GM23338 (cell line): ENCODE measurements around the gene GRHPR. TPM values are rescaled to one million over a fixed set of nuclear protein-coding genes. Genes with fewer than 3 reads are reported as not detected.

Source experiments
- ATAC-seq: fragments of 200-7000 bp; cut with Tn5 transposase; 3 replicates; pipeline ENCODE4 v1.9.1; 2020
- DNase-seq: peaks from one replicate; pipeline ENCODE4 v3.0.0-alpha.2; 2015; ENCODE audit warnings: low spot score
- H2AFZ ChIP-seq: fragments of 200-600 bp; sonication (generic); 2 replicates; pipeline ENCODE4 v1.8.0; 2016; ENCODE audit warnings: antibody characterized with exemption, mild to moderate bottlenecking, moderate library complexity
- H3F3A ChIP-seq: fragments of 200-600 bp; sonication (generic); replicated peaks from 2 replicates; pipeline ENCODE4 v1.8.0; 2017; ENCODE audit warnings: antibody characterized with exemption, mixed run types, low read depth
- H3K27ac ChIP-seq: fragments of 200-600 bp; sonication (generic); 2 replicates; pipeline ENCODE4 v1.6.1; 2016; ENCODE audit warnings: low read depth
- H3K27me3 ChIP-seq: fragments of 200-600 bp; sonication (generic); 2 replicates; pipeline ENCODE4 v1.8.0; 2016; ENCODE audit warnings: mild to moderate bottlenecking, mixed run types, moderate library complexity; ENCODE audit not compliant: insufficient read depth
- H3K36me3 ChIP-seq: fragments of 200-600 bp; sonication (generic); 2 replicates; pipeline ENCODE4 v1.8.0; 2016; ENCODE audit warnings: mild to moderate bottlenecking; ENCODE audit not compliant: insufficient read depth
- H3K4me1 ChIP-seq: fragments of 200-600 bp; sonication (generic); 2 replicates; pipeline ENCODE4 v1.8.0; 2016; ENCODE audit warnings: mild to moderate bottlenecking, moderate library complexity; ENCODE audit not compliant: insufficient read depth
- H3K4me2 ChIP-seq: fragments of 200-600 bp; sonication (generic); 2 replicates; pipeline ENCODE4 v1.7.1; 2017; ENCODE audit warnings: mixed run types
- H3K4me3 ChIP-seq: fragments of 200-600 bp; sonication (generic); 2 replicates; pipeline ENCODE4 v1.6.1; 2016; ENCODE audit warnings: mixed run types
- H3K79me2 ChIP-seq: fragments of 200-600 bp; sonication (generic); replicated peaks from 2 replicates; pipeline ENCODE4 v1.8.0; 2017; ENCODE audit warnings: mild to moderate bottlenecking; ENCODE audit not compliant: insufficient read depth
- H3K9me2 ChIP-seq: fragments of 200-600 bp; sonication (generic); 2 replicates; pipeline ENCODE4 v1.8.0; 2017; ENCODE audit not compliant: insufficient read depth
- H4K20me1 ChIP-seq: fragments of 200-600 bp; sonication (generic); replicated peaks from 2 replicates; pipeline ENCODE4 v1.8.0; 2017; ENCODE audit warnings: mild to moderate bottlenecking; ENCODE audit not compliant: insufficient read depth
- H3K27ac Mint-ChIP-seq: 2 replicates; pipeline ENCODE4 v1.8.0; 2020; ENCODE audit warnings: inconsistent platforms, mild to moderate bottlenecking, moderate library complexity, mixed read lengths
- H3K27me3 Mint-ChIP-seq: 3 replicates; pipeline ENCODE4 v1.8.0; 2022; ENCODE audit warnings: low read depth, mild to moderate bottlenecking, moderate library complexity, mixed read lengths, inconsistent platforms; ENCODE audit not compliant: insufficient read depth, poor library complexity
- H3K36me3 Mint-ChIP-seq: 3 replicates; pipeline ENCODE4 v1.8.0; 2021; ENCODE audit warnings: low read depth, mild to moderate bottlenecking, inconsistent platforms, moderate library complexity, mixed read lengths
- H3K4me1 Mint-ChIP-seq: 3 replicates; pipeline ENCODE4 v1.8.0; 2020; ENCODE audit warnings: mild to moderate bottlenecking, inconsistent platforms, mixed read lengths
- H3K4me3 Mint-ChIP-seq: 3 replicates; pipeline ENCODE4 v1.8.0; 2021; ENCODE audit warnings: moderate library complexity, mild to moderate bottlenecking, inconsistent platforms, mixed read lengths
- H3K9me3 Mint-ChIP-seq: 3 replicates; pipeline ENCODE4 v1.8.0; 2020; ENCODE audit warnings: moderate library complexity, mild to moderate bottlenecking, inconsistent platforms, mixed read lengths
- CREB1 ChIP-seq: fragments of 250-450 bp; sonication (Bioruptor Pico); IDR thresholded peaks from 2 replicates; pipeline ENCODE4 v1.5.0; 2020; ENCODE audit warnings: low read depth, mild to moderate bottlenecking, moderate library complexity
- EZH2phosphoT487 ChIP-seq: fragments of 200-600 bp; sonication (generic); IDR thresholded peaks from one replicate; pipeline ENCODE4 v1.8.1; 2018; ENCODE audit warnings: antibody characterized with exemption; ENCODE audit not compliant: unreplicated experiment
- NANOG ChIP-seq: IDR thresholded peaks from 2 replicates; pipeline ENCODE4 v1.6.1; 2016; ENCODE audit warnings: antibody characterized with exemption, borderline replicate concordance
- POLR2AphosphoS5 ChIP-seq: IDR thresholded peaks from 2 replicates; pipeline ENCODE4 v1.6.1; 2016; ENCODE audit warnings: antibody characterized with exemption, low read depth
- STAT1 ChIP-seq: IDR thresholded peaks from one replicate; pipeline ENCODE4 v1.6.1; 2016; ENCODE audit warnings: antibody characterized with exemption; ENCODE audit not compliant: unreplicated experiment
- ZNF331 ChIP-seq: fragments of 250-450 bp; sonication (Bioruptor Pico); IDR thresholded peaks from 2 replicates; pipeline ENCODE4 v1.5.0; 2020; ENCODE audit warnings: low read depth, mild to moderate bottlenecking, moderate library complexity
- polyA plus RNA-seq: library from polyadenylated mRNA; unstranded; fragments of >200 nt; fragmentation: Nextera tagmentation; extraction: Ambion mirVana; gene quantifications from 2 replicates; pipeline ENCODE4 v1.2.1, GENCODE V29; 2016
- total RNA-seq: library from RNA; depleted of rRNA; stranded (reverse); fragments of >200 nt; shearing (Covaris generic); gene quantifications from 2 replicates; pipeline ENCODE4 v1.2.3, GENCODE V29; 2014
- TF ChIP-seq, protein P1 (sequence below): fragments of 250-450 bp; sonication (Bioruptor Pico); IDR thresholded peaks from 2 replicates; pipeline ENCODE4 v1.5.0; 2020; ENCODE audit warnings: mild to moderate bottlenecking, moderate library complexity
- TF ChIP-seq, protein P2 (sequence below), 2 experiments: fragments of 200-600 bp in 1 of 2; sonication (generic) in 1 of 2; conservative IDR thresholded peaks; 2 replicates each; pipeline versions ENCODE4 v1.5.1 to v1.6.1; 2016 to 2017; ENCODE audit warnings: antibody characterized with exemption in 2 of 2, low read depth in 2 of 2, mild to moderate bottlenecking in 2 of 2, moderate library complexity in 1 of 2

Gene GRHPR
- total and polyA plus RNA-seq, 2 experiments from 2014 or later = 69.0 to 128 TPM

DNA sequence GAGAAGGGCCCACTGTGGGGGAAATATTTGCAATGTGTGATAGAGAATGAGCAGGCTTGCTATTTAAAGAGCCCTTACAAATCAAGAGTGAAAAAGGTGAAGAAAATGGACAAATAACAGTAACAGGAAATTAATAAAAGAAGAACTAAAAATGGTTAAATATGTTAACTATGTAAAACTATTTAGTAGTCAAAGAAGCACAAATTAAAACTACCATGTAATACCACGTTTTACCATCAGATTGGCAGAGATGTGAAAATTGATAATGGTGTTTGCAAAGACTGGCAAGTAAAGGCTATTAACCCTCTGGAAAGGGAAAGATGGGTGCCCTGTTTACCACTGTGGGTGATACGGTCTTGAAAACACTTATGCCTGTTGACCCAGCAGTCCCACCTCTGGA, 23.2 kb upstream of the GRHPR start (continued):
- TF ChIP-seq, protein P1, sequence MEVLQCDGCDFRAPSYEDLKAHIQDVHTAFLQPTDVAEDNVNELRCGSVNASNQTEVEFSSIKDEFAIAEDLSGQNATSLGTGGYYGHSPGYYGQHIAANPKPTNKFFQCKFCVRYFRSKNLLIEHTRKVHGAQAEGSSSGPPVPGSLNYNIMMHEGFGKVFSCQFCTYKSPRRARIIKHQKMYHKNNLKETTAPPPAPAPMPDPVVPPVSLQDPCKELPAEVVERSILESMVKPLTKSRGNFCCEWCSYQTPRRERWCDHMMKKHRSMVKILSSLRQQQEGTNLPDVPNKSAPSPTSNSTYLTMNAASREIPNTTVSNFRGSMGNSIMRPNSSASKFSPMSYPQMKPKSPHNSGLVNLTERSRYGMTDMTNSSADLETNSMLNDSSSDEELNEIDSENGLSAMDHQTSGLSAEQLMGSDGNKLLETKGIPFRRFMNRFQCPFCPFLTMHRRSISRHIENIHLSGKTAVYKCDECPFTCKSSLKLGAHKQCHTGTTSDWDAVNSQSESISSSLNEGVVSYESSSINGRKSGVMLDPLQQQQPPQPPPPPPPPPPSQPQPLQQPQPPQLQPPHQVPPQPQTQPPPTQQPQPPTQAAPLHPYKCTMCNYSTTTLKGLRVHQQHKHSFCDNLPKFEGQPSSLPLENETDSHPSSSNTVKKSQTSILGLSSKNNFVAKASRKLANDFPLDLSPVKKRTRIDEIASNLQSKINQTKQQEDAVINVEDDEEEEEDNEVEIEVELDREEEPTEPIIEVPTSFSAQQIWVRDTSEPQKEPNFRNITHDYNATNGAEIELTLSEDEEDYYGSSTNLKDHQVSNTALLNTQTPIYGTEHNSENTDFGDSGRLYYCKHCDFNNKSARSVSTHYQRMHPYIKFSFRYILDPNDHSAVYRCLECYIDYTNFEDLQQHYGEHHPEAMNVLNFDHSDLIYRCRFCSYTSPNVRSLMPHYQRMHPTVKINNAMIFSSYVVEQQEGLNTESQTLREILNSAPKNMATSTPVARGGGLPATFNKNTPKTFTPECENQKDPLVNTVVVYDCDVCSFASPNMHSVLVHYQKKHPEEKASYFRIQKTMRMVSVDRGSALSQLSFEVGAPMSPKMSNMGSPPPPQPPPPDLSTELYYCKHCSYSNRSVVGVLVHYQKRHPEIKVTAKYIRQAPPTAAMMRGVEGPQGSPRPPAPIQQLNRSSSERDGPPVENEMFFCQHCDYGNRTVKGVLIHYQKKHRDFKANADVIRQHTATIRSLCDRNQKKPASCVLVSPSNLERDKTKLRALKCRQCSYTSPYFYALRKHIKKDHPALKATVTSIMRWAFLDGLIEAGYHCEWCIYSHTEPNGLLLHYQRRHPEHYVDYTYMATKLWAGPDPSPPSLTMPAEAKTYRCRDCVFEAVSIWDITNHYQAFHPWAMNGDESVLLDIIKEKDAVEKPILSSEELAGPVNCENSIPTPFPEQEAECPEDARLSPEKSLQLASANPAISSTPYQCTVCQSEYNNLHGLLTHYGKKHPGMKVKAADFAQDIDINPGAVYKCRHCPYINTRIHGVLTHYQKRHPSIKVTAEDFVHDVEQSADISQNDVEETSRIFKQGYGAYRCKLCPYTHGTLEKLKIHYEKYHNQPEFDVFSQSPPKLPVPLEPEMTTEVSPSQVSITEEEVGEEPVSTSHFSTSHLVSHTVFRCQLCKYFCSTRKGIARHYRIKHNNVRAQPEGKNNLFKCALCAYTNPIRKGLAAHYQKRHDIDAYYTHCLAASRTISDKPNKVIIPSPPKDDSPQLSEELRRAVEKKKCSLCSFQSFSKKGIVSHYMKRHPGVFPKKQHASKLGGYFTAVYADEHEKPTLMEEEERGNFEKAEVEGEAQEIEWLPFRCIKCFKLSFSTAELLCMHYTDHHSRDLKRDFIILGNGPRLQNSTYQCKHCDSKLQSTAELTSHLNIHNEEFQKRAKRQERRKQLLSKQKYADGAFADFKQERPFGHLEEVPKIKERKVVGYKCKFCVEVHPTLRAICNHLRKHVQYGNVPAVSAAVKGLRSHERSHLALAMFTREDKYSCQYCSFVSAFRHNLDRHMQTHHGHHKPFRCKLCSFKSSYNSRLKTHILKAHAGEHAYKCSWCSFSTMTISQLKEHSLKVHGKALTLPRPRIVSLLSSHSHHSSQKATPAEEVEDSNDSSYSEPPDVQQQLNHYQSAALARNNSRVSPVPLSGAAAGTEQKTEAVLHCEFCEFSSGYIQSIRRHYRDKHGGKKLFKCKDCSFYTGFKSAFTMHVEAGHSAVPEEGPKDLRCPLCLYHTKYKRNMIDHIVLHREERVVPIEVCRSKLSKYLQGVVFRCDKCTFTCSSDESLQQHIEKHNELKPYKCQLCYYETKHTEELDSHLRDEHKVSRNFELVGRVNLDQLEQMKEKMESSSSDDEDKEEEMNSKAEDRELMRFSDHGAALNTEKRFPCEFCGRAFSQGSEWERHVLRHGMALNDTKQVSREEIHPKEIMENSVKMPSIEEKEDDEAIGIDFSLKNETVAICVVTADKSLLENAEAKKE (CRISPR knock-in tag) = no peak
- TF ChIP-seq CREB1 = no peak
- TF ChIP-seq NANOG = no peak
- TF ChIP-seq, protein P2, sequence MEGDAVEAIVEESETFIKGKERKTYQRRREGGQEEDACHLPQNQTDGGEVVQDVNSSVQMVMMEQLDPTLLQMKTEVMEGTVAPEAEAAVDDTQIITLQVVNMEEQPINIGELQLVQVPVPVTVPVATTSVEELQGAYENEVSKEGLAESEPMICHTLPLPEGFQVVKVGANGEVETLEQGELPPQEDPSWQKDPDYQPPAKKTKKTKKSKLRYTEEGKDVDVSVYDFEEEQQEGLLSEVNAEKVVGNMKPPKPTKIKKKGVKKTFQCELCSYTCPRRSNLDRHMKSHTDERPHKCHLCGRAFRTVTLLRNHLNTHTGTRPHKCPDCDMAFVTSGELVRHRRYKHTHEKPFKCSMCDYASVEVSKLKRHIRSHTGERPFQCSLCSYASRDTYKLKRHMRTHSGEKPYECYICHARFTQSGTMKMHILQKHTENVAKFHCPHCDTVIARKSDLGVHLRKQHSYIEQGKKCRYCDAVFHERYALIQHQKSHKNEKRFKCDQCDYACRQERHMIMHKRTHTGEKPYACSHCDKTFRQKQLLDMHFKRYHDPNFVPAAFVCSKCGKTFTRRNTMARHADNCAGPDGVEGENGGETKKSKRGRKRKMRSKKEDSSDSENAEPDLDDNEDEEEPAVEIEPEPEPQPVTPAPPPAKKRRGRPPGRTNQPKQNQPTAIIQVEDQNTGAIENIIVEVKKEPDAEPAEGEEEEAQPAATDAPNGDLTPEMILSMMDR (conservative IDR thresholded peaks at IDR 0.05; ENCODE audit: low read depth in 2 of 2) = no peak
- TF ChIP-seq ZNF331 (CRISPR knock-in tag) = no peak
- no peak for TF ChIP-seq POLR2AphosphoS5

DNA sequence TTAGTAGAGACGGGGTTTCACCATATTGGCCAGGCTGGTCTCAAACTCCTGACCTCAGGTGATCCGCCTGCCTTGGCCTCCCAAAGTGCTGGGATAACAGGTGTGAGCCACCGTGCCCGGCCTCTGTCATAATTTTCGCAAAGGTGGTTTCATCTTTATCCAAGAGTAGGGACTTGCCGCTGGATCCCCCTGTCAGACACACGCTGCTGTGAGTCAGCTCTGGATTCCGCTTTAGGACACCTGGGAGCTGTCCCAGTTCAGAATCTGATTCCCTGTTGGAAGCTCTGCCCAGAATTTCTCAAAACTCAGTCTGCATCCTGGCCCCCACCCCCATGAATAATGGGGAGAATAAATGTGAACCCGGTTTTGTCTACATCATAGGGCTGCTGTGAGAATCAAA, 17.9 kb upstream of the GRHPR start:
- Histone ChIP-seq H4K20me1 (no peaks in the 10 kb centered on the region), H3K36me3 (no peaks in the 10 kb centered on the region), H2AFZ (no peak overlapping the region), H3K4me2 (no peak overlapping the region), H3K4me3 (no peak overlapping the region), H3K79me2 (no peaks in the 10 kb centered on the region), H3K27me3 (no peaks in the 10 kb centered on the region), H3K9me2 (no peaks in the 10 kb centered on the region), H3K4me1 (no peaks in the 10 kb centered on the region), H3F3A (no peaks in the 10 kb centered on the region), H3K27ac (no peak overlapping the region)
- Mint-ChIP-seq H3K9me3 (no peaks in the 10 kb centered on the region), H3K27ac (no peak overlapping the region), H3K27me3 (peaks cover 4% of the 10 kb centered on the region), H3K36me3 (no peaks in the 10 kb centered on the region), H3K4me1 (peaks cover 8% of the 10 kb centered on the region; the same call in 2 of the 3 replicates), H3K4me3 (no peak overlapping the region)
- DNase-seq (no peak), ATAC-seq (no peak)
- TF ChIP-seq CREB1 (no peak), STAT1 (no peak), EZH2phosphoT487 (no peak), NANOG (no peak)
